Measurements from ENCODE around the gene BCL2L12.

The BCL2L12 gene

GRCh38 chr19:49642492-49643035 lies 23.2 kb upstream of the BCL2L12 start:
- DNase-seq (ENCODE audit: low read depth), result no peak

DNA sequence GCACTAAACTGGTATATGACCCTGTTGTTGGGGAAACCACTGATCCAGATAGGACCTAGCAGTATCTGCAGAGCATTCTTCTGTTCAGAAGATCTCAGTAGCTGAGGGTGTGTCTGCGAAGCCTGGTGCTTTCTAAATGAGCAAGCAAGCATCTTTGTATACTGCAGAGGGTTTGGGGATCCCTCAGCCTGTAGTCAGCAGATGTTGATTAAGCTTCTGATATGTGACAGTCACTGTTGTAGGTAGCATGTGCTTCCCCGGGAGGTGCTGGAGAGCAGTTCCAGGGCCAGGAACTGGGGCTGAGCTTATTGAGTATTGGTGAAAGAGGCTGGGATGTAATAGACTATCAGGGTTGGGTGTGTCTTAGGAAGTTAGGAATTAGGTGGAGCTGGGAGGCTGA lies 22.3 kb upstream of the BCL2L12 start:
- no peak for DNase-seq (ENCODE audit: low read depth)

DNA sequence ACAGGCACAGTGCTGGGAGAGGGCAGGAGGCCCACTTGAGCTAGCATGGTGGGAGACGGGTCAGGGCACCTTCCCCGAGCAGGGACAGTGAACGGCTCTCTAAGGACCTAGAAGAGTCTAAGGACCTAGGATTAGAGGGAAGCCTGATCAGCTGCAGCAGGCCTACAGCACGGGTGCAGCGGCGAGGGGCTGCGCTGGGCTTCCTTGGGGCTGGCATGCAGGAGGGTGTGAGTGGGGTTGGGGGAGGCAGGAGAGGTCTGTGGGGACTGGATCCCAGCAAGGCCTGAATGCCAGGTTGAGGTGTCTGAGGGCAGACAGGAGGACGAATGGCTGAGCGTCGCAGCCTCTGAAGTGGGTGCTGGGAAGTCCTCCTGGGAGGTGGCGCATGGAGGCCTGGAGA lies 20.1 kb upstream of the BCL2L12 start:
- DNase-seq (ENCODE audit: low read depth), result no peak

- DNase-seq (ENCODE audit: low read depth), result no peak
Measured at GRCh38 chr19:49645995-49646394, 19.7 kb upstream of the BCL2L12 start.

GRCh38 chr19:49646586-49646985 lies 19.1 kb upstream of the BCL2L12 start:
- DNase-seq (ENCODE audit: low read depth), result no peak

DNA sequence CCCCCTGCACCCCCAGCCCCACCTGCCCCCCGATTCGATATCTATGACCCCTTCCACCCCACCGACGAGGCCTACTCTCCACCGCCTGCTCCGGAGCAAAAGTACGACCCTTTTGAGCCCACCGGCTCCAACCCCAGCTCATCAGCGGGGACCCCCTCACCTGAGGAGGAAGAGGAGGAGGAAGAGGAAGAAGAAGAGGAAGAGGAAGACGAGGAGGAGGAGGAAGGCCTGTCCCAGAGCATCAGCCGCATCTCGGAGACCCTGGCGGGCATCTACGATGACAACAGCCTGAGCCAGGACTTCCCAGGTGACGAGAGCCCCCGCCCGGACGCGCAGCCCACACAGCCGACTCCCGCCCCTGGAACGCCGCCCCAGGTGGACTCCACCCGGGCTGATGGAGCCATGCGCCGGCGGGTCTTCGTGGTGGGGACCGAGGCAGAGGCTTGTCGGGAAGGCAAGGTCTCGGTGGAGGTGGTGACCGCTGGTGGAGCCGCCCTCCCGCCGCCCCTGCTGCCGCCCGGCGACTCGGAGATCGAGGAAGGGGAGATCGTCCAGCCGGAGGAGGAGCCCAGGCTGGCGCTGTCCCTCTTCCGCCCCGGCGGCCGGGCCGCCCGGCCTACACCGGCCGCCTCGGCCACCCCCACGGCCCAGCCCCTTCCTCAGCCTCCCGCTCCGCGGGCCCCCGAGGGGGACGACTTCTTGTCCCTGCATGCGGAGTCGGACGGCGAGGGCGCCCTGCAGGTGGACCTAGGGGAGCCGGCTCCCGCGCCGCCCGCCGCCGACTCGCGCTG lies 14.5 kb upstream of the BCL2L12 start:
- no peak for DNase-seq (ENCODE audit: low read depth)

DNA sequence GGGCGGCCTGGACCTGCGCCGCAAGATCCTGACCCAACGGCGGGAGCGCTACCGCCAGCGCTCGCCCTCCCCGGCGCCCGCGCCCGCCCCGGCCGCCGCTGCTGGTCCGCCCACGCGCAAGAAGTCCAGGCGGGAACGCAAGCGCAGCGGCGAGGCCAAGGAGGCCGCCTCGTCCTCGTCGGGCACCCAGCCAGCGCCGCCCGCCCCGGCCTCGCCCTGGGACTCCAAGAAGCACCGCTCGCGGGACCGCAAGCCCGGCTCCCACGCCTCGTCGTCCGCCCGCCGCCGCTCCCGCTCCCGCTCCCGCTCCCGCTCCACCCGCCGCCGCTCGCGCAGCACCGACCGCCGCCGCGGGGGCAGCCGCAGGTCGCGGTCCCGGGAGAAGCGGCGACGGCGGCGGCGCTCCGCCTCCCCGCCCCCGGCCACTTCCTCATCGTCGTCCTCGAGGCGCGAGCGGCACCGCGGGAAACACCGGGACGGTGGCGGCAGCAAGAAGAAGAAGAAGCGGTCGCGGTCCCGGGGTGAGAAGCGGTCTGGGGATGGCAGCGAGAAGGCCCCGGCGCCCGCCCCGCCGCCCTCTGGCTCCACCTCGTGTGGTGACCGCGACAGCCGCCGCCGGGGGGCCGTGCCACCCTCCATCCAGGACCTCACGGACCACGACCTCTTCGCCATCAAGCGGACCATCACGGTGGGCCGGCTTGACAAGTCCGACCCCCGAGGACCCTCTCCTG lies 13.7 kb upstream of the BCL2L12 start:
- no peak for DNase-seq (ENCODE audit: low read depth)

DNA sequence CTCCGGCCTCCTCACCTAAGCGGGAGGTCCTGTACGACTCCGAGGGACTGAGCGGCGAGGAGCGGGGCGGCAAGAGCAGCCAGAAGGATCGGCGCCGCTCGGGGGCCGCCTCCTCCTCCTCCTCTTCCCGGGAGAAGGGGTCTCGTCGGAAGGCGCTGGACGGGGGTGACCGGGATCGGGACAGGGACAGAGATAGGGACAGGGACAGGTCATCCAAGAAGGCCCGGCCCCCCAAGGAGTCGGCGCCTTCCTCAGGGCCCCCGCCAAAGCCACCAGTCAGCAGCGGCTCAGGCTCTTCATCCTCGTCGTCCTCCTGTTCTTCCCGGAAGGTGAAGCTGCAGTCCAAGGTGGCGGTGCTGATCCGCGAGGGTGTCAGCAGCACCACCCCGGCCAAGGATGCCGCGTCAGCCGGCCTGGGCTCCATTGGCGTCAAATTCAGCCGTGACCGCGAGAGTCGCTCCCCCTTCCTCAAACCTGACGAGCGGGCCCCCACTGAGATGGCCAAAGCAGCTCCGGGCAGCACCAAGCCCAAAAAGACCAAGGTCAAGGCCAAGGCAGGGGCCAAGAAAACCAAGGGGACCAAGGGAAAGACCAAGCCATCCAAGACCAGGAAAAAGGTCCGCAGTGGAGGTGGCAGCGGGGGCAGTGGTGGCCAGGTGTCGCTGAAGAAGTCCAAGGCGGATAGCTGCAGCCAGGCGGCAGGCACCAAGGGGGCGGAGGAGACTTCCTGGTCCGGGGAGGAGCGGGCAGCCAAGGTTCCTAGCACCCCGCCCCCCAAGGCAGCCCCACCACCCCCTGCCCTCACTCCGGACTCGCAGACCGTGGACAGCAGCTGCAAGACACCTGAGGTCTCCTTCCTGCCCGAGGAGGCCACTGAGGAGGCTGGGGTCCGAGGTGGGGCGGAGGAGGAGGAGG lies 12.9 kb upstream of the BCL2L12 start:
- DNase-seq (ENCODE audit: low read depth), result no peak

DNA sequence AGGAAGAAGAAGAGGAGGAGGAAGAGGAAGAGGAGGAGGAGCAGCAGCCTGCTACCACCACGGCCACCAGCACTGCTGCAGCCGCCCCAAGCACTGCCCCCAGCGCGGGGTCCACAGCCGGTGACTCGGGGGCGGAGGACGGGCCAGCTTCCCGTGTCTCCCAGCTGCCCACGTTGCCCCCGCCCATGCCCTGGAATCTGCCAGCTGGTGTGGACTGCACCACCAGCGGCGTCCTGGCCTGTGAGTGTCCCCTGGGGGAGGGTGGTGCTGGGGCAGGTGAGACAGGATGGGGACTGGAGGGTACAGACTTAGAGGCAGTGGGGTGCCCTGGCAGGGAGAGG lies 12.3 kb upstream of the BCL2L12 start:
- no peak for DNase-seq (ENCODE audit: low read depth)

GRCh38 chr19:49654581-49654980 lies 11.2 kb upstream of the BCL2L12 start:
- no peak for DNase-seq (ENCODE audit: low read depth)

- DNase-seq (ENCODE audit: low read depth), result no peak
Measured at GRCh38 chr19:49655570-49656455, 9.9 kb upstream of the BCL2L12 start.

GRCh38 chr19:49656456-49657109 lies 9.2 kb upstream of the BCL2L12 start:
- DNase-seq (ENCODE audit: low read depth), result no peak

DNA sequence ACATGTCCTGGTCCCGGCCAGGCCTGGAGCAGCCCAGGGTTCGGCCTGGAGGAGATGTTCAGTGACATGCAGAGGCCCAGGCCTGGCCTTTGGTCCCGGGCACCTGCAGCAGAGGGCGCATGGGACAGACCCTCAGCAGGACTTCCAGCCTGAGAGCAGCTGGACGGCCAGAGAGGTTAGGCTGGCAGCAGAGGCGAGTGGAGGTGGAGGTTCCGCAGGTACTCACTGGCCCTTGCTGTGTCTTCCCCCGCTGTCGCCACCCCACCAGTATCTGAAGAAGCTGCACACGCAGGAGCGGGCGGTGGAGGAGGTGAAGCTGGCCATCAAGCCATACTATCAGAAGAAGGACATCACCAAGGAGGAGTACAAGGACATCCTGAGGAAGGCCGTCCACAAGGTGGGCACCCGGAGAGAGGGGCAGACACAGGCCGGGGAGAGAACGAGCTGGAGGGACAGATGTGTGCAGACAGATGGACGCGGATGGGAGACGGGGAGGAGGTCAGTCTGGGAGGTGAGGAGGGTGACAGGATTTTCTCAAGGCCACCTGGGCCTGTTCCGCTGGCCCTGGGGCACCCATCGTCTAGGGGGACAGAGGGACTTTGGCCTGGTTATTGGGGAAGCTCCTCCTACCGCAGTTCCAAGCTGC lies 8.1 kb upstream of the BCL2L12 start:
- DNase-seq (ENCODE audit: low read depth), result no peak

GRCh38 chr19:49658139-49658517 lies 7.6 kb upstream of the BCL2L12 start:
- no peak for DNase-seq (ENCODE audit: low read depth)

GRCh38 chr19:49658566-49659442 lies 6.9 kb upstream of the BCL2L12 start:
- DNase-seq (ENCODE audit: low read depth), result no peak

DNA sequence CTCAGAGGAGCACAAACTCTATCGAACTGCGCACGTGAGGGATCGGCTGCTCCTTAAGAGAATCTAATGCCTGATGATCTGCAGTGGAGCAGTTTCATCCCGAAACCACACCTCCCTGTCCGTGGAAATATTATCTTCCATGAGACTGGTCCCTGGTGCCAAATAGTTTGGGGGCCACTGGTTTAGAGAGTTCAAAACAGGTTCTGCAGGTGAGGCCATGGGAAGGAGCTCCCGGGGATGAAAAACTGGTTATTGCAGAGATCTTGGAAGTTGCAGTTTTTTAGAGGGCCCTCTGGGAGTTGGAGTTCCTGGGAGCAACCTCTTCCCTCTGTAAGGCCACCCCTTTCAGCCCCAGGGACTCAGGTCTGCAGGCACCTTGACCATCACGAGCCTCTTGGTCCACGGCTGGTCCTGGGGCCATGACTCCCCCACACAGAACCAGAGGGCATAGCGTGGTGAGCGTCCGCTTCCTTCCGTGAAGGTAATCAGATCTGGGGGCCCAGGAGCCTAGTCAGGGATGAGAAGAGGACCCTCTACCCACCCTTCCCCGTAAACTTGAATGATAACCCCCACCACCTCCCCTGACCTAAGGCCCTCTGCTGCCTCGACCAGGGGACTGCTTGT lies 5.3 kb upstream of the BCL2L12 start:
- DNase-seq (ENCODE audit: low read depth), result no peak

DNA sequence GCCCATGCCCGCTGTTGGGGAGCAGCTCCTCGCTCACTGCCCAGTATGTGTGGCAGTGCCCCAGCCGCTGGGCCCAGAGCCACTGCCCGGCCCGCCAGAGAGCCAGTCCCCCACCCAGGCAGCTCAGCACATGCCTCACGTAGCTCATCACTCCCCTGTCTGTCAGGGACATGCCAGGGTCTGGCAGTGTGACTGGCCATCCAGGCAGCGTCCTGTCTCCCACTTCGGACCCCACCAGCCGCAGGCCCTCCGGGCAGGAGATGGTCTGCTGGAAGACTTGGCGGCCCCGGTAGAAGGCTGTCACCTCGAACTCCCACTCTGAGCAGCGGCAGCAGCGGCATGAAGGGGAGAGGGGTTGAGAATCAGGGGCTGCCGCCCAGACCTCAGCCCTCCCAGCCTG lies 3.7 kb upstream of the BCL2L12 start:
- no peak for DNase-seq (ENCODE audit: low read depth)

GRCh38 chr19:49663224-49663623 lies 2.5 kb upstream of the BCL2L12 start:
- no peak for DNase-seq (ENCODE audit: low read depth)

All from stimulated activated CD8-positive, alpha-beta memory T cell treated with anti-CD3 and anti-CD28 coated beads, Interleukin-12 subunit alpha, Interleukin-12 subunit beta, amount 100 ng/mL, for 1 hour (primary cell).